ENCODE results near the gene RASGRF2.
"Not testable (repeated sequence)": the region's sequence is repeated elsewhere in the genome, so short reads cannot be mapped to it uniquely, and the experiment has no call there.

Gene RASGRF2

GRCh38 chr5:80986382-80986781 is 26.2 kb downstream of the RASGRF2 start:
- DNase-seq, result no peak

- no peak for DNase-seq
Observed at GRCh38 chr5:80987078-80987766, 27.1 kb downstream of the RASGRF2 start.

- DNase-seq, result no peak
Observed at GRCh38 chr5:80988419-80988935, 28.3 kb downstream of the RASGRF2 start.

GRCh38 chr5:80989883-80990282 is 29.7 kb downstream of the RASGRF2 start:
- no peak for DNase-seq

- no peak for DNase-seq
Observed at GRCh38 chr5:80990527-80990926, 30.4 kb downstream of the RASGRF2 start.

GRCh38 chr5:80990971-80991370 is 30.8 kb downstream of the RASGRF2 start:
- no peak for DNase-seq

- no peak for DNase-seq
Observed at GRCh38 chr5:80995908-80996307, 35.7 kb downstream of the RASGRF2 start.

GRCh38 chr5:80998590-80998979 is 38.4 kb downstream of the RASGRF2 start:
- no peak for DNase-seq

GRCh38 chr5:81003811-81004386 is 43.7 kb downstream of the RASGRF2 start:
- no peak for DNase-seq

GRCh38 chr5:81005708-81006107 is 45.5 kb downstream of the RASGRF2 start:
- DNase-seq, result no peak

- DNase-seq, result no peak
Observed at GRCh38 chr5:81006231-81006630, 46.1 kb downstream of the RASGRF2 start.

GRCh38 chr5:81006947-81007636 is 46.9 kb downstream of the RASGRF2 start:
- peak; percentile 85 for DNase-seq

- peak; percentile 39 for DNase-seq
Observed at GRCh38 chr5:81007637-81008027, 47.5 kb downstream of the RASGRF2 start.

- DNase-seq, result no peak
Observed at GRCh38 chr5:81010336-81011169, 50.4 kb downstream of the RASGRF2 start.

- no peak for DNase-seq
Observed at GRCh38 chr5:81014348-81014747, 54.2 kb downstream of the RASGRF2 start.

GRCh38 chr5:81016116-81016515 is 56.0 kb downstream of the RASGRF2 start:
- no peak for DNase-seq

GRCh38 chr5:81017320-81017719 is 57.2 kb downstream of the RASGRF2 start:
- no peak for DNase-seq

- not testable (repeated sequence) for DNase-seq
Observed at GRCh38 chr5:81018608-81019007, 58.4 kb downstream of the RASGRF2 start.

GRCh38 chr5:81019748-81020147 is 59.6 kb downstream of the RASGRF2 start:
- no peak for DNase-seq

GRCh38 chr5:81020478-81021167 is 60.5 kb downstream of the RASGRF2 start:
- no peak for DNase-seq

- no peak for DNase-seq
Observed at GRCh38 chr5:81021486-81021885, 61.3 kb downstream of the RASGRF2 start.

- DNase-seq, result no peak
Observed at GRCh38 chr5:81021951-81022687, 62.0 kb downstream of the RASGRF2 start.
